HG03045 (cell line): ENCODE measurements around the gene IMMP2L.
"Not testable (repeated sequence)": the region's sequence is repeated elsewhere in the genome, so short reads cannot be mapped to it uniquely, and the experiment has no call there.

Experiments
- ATAC-seq: cut with Tn5 transposase; IDR thresholded peaks from one replicate; pipeline ENCODE4 v1.9.1; 2021; ENCODE audit warnings: mild to moderate bottlenecking, moderate library complexity; ENCODE audit not compliant: unreplicated experiment

IMMP2L gene

GRCh38 chr7:111510584-111511378 is 51.5 kb downstream of the IMMP2L start:
- ATAC-seq = no peak

- ATAC-seq = no peak
Observed at GRCh38 chr7:111510062-111510461, 52.2 kb downstream of the IMMP2L start.

GRCh38 chr7:111509288-111509687 is 53.0 kb downstream of the IMMP2L start:
- no peak for ATAC-seq

- no peak for ATAC-seq
Observed at GRCh38 chr7:111508387-111508786, 53.9 kb downstream of the IMMP2L start.

- not testable (repeated sequence) for ATAC-seq
Observed at GRCh38 chr7:111505422-111505821, 56.9 kb downstream of the IMMP2L start.

GRCh38 chr7:111501799-111502198 is 60.5 kb downstream of the IMMP2L start:
- not testable (repeated sequence) for ATAC-seq

- ATAC-seq = no peak
Observed at GRCh38 chr7:111499027-111499426, 63.3 kb downstream of the IMMP2L start.

- no peak for ATAC-seq
Observed at GRCh38 chr7:111498391-111499007, 63.8 kb downstream of the IMMP2L start.

- no peak for ATAC-seq
Observed at GRCh38 chr7:111495173-111495810, 67.0 kb downstream of the IMMP2L start.

GRCh38 chr7:111492234-111492633 is 70.1 kb downstream of the IMMP2L start:
- ATAC-seq = no peak

- ATAC-seq = no peak
Observed at GRCh38 chr7:111486472-111487142, 75.7 kb downstream of the IMMP2L start.

GRCh38 chr7:111485701-111486380 is 76.5 kb downstream of the IMMP2L start:
- ATAC-seq = no peak

GRCh38 chr7:111483078-111483477 is 79.2 kb downstream of the IMMP2L start:
- no peak for ATAC-seq

- no peak for ATAC-seq
Observed at GRCh38 chr7:111477462-111478225, 84.6 kb downstream of the IMMP2L start.

GRCh38 chr7:111476586-111477293 is 85.6 kb downstream of the IMMP2L start:
- ATAC-seq = no peak

- ATAC-seq = no peak
Observed at GRCh38 chr7:111475959-111476358, 86.3 kb downstream of the IMMP2L start.

GRCh38 chr7:111475419-111475748 is 86.9 kb downstream of the IMMP2L start:
- ATAC-seq = no peak

GRCh38 chr7:111474723-111475418 is 87.4 kb downstream of the IMMP2L start:
- ATAC-seq = no peak
